LNCaP clone FGC (cell line): ENCODE measurements around the gene KRI1.

Experiments
- DNase-seq: peaks from one replicate; pipeline ENCODE4 v3.0.0-alpha.2; 2011; ENCODE audit warnings: low read depth
- H3K4me3 ChIP-seq: 2 replicates; pipeline ENCODE4 v1.5.1; 2011; ENCODE audit warnings: mild to moderate bottlenecking, low read depth, low read length, control low read depth
- TF ChIP-seq, protein P1 (sequence below): IDR thresholded peaks from 2 replicates; pipeline ENCODE4 v1.5.1; 2012; ENCODE audit warnings: mild to moderate bottlenecking; ENCODE audit not compliant: control insufficient read depth, insufficient read depth; ENCODE audit errors: extremely low read depth

The KRI1 gene

DNA sequence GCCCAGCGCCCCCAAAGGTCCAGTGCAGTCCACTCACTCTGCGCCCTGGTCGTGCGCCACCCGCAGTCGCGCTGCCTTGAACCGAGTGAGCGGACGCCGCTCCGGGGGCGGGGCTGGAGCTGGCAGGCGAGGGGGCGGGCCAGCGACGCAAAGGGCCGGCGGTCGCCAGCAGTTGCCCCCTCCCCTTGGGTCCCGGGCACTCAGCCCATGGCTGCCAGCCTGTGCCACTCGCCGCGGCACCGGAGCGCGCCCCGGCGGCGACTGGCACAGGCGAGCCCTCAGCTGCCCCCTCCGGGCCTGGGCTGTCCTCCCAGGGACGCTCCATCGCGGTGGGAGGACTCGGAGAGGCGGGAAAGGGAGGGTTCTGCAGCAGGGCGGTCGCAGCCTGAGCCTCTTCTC lies 48.5 kb downstream of the KRI1 start, which contains the start of gene S1PR5:
TSS of gene S1PR5 (minus strand) at position 87 of the 399 bp plus-strand sequence. CDS start 2,436 bp downstream, outside the sequence.
- no peak for DNase-seq
- H3K4me3 ChIP-seq: no peak within 1 kb of the TSS
- TF ChIP-seq, protein P1, sequence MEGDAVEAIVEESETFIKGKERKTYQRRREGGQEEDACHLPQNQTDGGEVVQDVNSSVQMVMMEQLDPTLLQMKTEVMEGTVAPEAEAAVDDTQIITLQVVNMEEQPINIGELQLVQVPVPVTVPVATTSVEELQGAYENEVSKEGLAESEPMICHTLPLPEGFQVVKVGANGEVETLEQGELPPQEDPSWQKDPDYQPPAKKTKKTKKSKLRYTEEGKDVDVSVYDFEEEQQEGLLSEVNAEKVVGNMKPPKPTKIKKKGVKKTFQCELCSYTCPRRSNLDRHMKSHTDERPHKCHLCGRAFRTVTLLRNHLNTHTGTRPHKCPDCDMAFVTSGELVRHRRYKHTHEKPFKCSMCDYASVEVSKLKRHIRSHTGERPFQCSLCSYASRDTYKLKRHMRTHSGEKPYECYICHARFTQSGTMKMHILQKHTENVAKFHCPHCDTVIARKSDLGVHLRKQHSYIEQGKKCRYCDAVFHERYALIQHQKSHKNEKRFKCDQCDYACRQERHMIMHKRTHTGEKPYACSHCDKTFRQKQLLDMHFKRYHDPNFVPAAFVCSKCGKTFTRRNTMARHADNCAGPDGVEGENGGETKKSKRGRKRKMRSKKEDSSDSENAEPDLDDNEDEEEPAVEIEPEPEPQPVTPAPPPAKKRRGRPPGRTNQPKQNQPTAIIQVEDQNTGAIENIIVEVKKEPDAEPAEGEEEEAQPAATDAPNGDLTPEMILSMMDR: no peak

DNA sequence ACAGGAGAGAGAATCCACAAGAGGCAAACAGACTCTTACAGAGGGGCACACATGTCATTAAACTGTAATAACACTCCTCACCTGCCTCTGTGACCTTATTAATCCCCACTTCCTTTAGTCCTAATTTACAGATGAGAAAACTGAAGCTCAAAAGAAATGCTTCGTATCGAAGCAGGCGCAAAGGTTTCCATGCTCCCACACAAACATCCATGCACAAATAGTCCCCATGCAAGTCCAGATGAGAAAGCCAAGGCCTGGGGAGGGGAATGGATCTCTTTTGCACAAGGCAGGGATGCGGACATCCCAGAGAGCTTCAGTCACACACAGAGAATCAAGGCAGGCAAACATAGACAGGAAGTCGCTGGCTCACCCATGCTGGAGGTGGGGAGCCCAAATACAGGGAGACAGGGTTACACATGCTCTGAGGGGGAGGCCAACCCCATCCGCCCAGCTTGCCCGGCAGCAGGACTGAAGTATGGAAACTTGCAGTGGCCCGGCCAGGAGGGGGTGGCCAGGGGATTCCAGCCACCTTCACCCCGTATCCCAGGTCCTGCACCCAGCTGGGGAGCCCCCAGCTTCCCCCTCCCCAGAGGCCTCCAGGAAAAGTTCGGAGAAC lies 49.0 kb downstream of the KRI1 start:
- no peak overlapping the region for H3K4me3 ChIP-seq
- TF ChIP-seq, protein P1: no peak
- DNase-seq: no peak

DNA sequence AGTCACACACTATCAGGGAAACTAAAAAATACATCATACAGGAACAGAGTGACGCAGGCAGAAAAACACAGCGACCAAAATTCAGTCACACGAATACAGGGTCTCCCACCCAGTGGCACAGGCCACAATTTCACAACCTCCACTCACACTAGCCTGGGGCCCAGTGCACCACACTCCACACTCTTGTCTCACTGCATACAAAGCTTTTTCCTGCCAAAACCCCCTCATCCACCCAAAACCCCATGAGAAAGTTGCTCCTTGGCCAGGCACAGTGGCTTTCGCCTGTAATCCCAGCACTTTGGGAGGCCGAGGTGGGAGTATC lies 49.8 kb downstream of the KRI1 start:
- H3K4me3 ChIP-seq: no peak overlapping the region
- DNase-seq: no peak
- TF ChIP-seq, protein P1: no peak

DNA sequence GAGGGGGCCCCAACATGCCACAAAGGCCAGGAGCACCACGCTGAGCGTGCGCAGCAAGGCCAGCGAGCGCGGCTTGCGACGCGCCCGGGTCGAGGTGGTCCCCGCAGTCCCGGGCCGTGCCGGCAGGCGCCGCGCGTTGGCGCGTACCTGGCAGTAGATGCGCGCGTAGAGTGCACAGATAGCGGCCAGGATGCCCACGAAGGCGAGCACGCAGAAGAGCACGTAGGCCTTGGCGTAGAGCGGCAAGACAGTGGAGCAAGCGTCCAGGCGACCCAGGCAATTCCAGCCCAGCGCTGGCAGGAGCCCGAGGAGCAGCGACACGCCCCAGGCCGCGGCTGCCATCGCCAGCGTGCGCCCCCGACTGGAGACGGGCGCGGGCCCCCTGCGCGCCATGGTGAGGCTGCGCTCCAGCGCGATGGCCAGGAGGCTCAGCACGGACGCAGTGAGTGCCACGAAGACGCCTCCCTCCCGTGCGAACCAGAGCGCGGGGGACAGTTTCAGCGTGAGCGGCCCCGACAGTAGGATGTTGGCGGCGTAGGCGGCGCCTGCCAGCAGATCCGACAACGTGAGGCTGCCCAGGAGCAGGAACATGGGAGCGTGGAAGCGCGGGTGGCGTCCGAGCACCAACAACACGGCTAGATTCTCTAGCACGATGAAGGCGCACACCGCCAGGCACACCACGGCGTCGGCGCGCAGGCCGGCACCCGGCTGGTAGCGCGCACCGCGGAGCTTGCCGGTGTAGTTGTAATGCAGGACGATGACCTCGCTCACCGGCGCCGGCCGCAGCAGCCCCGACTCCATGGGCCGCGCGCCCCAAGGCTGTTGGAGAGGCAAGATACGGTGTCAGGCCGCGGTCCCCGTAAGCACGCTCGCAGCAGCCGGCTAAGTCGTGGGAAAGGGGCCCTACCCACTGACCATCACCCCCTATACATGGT lies 51.3 kb downstream of the KRI1 start:
- DNase-seq: no peak
- no peak overlapping the region for H3K4me3 ChIP-seq
- TF ChIP-seq, protein P1: no peak

DNA sequence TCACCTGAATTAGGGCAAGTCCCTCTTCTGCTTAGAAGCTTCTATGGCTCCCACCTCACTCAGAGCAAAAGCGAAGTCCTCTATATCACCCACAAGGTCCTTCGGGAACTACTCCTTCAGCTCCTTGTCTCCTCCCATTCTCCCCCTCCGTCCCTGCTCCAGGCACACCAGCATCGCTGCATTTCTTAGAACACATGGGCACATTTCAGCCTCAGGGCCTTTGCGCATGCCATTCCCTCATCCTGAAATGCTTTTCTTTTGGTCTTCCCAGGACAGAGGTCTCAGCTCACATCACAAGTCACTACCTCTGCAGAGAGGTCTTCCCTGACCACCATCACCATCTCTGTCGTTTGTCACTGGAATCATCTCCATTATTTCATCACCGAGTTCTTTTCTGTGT lies 52.6 kb downstream of the KRI1 start:
- H3K4me3 ChIP-seq: no peak overlapping the region
- TF ChIP-seq, protein P1: no peak
- DNase-seq: no peak

DNA sequence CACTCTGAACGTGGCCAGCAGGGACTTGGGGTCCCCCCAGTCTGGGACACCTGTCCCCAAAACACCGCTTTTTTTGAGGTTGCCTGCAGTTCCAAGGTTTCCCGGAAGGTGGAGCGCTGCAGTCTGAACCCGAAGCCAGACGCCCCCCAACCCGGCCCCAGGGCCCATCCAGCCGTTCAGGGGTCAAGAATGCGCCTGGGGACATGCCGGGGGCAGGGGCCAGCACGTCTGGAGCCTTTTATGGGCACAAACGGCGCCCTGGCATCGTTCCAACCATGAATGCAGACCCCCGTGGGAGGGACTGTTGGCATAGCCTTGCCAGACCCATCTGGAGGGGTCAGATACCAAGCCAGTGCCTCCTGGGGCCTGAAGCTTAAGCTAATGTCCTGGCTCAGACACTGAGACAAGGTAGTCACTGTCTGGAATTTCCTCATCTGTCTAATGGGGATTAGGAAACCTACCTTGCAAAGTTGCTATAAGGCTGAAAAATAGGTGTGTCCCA lies 55.5 kb downstream of the KRI1 start:
- no peak for DNase-seq
- TF ChIP-seq, protein P1: peak; percentile 23; the same call in 1 of the 2 replicates
- no peak overlapping the region for H3K4me3 ChIP-seq
